HG03565 (cell line): ENCODE results near the gene MYH9.
"Not testable (repeated sequence)": the region's sequence is repeated elsewhere in the genome, so short reads cannot be mapped to it uniquely, and the experiment has no call there.

ENCODE experiments used
- ATAC-seq: cut with Tn5 transposase; IDR thresholded peaks from one replicate; pipeline ENCODE4 v1.9.1; 2021; ENCODE audit warnings: mild to moderate bottlenecking, moderate library complexity; ENCODE audit not compliant: unreplicated experiment

The MYH9 gene

DNA sequence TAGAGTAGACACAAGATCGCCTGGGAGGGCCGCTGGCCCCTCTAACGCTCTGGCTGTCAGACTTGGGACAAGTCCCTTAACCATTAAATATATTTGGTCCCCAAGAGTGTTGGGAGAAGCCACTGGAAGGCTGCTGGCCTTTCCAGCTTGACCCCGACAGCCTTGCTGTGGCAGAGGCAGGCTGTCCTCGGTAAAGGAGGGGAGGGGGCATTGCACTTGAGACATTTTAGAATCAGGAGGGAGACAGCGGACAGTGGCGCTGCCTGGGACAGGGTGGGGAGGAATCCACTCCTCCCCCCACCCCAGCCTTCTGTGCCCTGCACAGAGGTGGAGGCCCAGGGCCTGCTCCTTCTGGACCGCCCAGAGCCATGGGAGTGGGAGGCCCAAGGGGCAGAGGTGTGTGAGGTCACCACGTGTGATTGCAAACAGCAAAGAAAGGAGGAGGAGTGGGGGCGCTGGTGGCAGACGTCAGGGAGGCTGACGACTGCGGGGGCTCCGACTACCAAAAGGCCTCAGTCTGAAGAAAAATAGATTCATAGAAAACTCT is 105.9 kb downstream of the MYH9 start:
- no peak for ATAC-seq

DNA sequence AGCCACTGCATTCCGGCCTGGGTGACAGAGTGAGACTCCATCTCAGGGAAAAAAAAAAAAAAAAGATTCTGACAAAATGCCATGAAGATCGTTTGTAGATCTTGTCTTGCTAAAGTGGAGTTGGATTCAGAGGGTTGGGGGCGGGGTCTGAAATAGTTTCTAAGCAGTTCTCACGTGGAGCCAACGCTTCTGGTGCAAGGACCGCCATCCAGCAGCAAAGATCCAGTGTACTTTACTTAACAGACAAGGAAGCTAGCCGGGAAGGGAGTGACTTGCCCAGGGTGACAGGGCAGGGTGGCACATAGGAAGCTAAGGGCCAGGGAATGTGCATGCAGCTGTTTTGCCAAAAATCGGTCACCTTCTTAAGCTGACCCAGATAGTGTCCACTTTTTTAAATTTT is 107.4 kb downstream of the MYH9 start:
- no peak for ATAC-seq

DNA sequence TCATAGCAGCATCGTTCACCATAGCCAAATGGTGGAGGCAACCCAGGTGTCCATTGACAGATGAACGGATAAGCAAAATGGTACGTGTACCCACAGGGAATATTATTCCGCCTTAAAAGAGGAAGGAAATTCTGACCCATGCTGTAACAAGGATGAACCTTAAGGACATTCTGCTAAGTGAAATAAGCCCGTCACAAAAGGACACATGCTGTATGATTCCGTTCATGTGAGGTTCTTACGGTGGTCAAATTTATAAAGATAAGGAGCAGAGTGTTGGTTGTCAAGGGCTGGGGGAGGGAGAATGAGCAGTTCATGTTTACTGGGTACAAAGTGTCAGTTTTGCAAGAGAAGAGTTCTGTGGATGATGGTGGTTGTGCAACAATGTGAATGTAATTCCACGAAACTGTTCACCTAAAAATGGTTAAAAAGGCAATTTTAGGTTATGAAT is 108.5 kb downstream of the MYH9 start:
- no peak for ATAC-seq

DNA sequence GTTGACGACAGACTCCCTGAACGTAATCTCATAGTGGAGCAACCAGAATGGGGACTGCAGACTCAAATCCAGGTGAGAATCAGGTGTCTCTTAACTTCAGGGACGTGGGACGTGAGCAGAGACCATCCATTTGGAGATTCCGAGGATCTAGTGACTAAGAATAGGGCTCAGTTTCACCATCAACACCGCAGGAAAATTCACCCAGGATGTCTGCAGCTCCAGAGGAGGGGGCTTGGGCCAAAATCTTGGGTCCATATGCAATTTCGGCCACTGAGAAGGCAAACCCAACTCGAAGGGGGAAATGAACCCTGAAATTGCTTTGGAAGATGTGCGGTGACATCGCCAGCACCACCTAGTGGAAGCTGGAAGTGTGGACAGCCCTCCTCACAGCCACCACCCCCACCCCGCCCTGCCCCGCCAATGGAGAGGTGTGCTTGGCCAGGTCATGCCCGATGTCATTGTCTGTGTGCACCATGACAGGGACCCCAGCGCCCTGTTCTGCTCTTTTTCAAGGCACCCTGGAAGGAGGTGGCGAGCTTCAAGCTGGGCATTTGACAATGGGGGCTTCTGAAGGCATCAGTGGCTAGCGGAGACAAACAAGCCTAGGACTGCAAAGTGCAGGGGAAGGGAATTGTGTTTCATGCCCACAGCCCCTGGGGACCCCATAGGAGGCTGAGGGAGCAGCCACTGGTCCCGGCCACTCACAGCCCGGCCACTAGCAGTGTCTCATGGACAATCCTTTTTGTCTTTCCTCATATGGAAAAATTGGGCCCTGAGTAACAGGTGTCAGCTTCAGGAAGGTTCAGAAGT is 110.1 kb downstream of the MYH9 start:
- ATAC-seq, result no peak

DNA sequence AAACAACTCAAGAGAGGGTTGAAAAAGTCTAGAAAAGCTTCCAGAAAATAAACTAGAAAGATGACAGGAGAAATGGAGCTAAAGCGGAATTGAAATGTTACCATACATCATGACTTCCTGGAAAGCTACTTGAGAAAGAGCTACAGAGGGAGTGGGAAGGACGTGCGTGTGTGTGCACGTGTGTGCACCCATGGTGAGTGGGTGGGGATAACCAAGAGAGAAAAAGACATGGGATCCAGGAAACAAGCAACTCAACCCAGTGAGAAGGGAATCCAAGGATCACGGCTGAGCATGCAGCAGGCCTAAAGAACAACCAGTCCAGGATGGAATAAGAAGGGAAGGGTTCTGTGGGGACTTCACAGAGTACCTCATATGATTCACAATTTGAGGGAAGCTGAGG is 113.2 kb downstream of the MYH9 start:
- ATAC-seq, result no peak

DNA sequence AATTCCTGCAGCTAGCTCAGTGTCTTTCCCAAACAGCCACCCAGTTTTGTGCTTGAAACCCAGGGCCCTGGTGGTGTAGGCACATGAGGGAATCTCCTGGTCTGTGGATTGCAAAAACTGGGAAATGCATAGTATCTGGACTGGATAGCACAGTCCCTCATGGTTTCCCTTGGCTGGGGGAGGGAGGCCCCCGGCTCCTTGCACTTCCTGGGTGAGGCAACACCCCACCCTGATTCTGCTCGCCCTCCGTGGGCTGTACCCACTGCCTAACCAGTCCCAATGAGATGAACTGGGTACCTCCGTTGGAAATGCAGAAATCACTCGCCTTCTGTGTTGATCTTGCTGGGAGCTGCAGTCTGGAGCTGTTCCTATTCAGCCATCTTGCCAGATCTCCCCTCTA is 115.8 kb downstream of the MYH9 start:
- not testable (repeated sequence) for ATAC-seq

DNA sequence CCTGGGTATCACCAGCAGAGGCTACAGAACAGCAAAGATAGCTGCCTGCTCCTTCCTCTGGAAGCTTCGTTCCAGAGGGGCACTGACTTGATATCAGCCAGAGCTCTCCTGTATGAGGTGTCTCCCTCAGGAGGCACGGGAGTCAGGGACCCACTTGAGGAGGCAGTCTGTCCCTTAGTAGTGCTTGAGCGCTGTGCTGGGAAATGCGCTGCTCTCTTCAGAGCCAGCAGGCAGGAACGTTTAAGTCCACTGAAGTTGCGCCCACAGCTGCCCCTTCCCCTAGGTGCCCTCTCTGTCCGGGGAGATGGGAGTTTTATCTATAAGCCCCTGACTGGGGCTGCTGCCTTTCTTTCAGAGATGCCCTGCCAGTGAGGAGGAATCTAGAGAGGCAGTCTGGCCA is 116.5 kb downstream of the MYH9 start:
- ATAC-seq, result not testable (repeated sequence)

DNA sequence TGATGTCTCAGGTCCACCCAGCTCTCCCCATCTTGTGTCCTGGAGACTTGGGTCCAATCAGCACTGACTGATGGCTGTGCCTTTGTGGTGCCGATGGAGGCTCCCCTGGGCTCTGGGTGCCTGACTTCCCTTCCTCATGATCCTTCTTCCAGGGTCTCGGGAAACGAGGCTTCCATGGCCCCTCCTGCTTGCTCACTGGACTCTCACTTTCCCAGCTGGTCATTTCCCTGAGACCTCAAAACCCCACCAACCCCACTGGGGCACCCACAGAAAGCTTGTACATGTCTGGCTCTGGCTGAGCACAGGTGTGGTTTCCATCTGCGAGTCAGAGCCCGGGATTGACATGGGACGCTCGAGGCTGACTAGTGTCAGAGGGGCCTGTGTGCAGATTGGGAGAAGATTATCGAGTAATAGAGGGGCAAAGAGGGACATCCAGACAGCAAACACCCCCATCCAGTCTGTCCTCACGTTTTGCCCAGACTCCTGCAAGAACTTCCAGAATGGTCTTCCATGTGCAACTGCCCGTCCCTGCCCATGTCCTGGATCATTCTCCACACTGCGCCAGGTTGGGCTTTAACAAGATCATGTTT is 119.8 kb downstream of the MYH9 start:
- no peak for ATAC-seq

DNA sequence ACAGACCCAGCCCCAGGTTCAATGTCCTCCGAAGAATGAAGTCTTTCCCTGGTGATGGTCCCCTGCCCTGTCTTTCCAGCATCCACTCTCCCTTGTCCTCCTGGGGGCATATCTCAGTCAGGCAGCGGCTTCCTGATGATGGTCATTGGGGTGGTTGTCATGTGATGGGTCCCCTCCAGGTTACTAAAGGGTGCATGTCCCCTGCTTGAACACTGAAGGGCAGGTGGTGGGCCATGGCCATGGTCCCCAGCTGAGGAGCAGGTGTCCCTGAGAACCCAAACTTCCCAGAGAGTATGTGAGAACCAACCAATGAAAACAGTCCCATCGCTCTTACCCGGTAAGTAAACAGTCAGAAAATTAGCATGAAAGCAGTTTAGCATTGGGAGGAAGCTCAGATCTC is 120.7 kb downstream of the MYH9 start:
- no peak for ATAC-seq

DNA sequence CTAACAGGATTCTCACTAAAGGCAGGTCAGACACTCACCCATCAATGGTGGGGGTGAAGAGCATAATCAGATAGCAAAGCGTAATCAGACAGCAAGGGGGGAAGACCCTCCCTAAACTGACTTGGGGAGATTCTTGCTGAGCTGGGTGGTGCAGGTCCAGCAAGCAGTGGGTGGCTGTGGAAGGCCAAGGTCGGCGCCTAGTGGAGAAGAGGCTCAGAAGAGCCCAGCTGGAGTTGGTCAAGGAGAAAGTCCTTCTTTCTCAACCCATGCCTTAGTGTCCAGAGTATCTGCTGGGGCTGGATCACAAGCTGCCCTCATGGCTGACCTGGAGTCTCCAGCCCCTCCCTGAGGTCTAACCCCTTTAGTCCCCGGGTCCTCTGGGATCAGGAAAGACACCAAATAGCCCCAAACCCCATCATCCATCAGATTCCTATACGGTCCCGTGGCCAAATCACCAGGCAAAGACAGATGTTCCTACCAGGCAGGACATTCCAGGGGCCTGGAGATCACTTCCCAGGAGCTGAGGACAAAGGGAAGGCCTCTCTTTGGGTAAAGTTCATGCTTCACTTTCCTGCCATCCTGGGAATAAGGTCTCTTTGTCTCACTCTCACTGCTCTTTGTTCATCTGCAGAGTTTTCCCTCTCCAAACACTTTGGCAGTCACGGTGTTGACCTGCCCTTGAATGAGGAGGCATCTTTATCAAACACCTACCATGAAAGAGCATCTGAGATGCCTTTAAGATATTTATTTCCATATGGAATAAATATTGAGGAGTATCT is 123.7 kb downstream of the MYH9 start:
- ATAC-seq, result not testable (repeated sequence)

DNA sequence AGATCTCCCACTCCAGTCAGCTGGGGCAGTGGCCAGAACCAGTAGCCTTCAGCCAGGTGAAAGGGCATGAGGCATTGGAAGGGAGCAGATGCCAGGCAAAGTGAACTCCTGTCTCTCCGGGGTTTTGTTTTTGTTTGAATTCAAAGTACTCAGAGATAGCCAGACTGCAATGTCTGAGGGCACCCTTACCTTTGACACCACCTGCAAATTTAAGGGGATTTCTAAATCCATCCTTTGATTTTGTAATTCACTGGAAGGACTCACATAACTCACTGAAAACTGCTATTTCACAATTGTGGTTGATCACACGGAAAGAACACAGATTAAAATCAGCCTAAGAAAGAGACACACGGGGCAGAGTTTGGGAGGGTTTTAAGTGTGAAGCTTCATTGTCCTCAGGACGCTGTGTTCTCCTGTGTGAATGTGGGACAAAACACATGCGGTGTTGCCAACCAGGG is 124.5 kb downstream of the MYH9 start:
- ATAC-seq, result not testable (repeated sequence)

DNA sequence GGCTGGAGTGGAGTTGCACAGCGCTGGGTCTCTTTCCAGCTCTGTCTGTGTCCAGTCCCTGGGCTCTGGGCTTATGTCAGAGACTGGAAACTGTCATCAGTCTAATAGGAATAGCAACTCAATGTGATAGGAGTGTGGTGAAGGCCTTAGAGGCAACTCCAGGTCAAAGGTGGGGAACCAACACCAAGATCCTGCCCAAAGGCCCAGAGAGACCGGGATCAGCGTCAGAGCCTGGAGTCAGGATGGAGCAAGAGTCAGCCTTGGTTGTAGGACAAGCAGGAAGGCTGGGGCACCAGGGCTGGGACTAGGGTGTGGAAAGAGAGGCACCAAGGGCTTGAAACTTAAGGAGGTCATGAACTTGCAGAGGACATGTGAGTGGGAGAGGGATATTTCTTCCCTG is 125.5 kb downstream of the MYH9 start:
- ATAC-seq, result not testable (repeated sequence)

DNA sequence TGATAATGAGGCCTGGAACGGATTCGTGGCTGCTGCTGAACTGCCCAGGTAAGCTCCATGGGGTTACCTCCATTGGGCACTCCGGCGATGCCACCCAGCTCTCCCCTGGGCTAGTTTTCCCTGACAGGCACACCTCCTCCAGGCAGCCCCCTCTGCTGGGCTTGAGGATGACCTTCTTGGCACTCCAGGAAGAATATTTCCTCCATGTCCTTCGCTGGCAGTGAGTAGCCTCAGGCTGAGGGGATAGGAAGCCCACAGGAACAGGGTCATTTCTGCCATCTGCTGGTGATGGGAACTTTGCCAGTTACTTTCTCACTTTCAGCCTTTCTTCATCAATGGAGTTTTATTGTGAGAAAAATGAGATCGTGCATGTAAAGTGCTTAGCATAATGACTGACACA is 126.1 kb downstream of the MYH9 start:
- ATAC-seq, result not testable (repeated sequence)

DNA sequence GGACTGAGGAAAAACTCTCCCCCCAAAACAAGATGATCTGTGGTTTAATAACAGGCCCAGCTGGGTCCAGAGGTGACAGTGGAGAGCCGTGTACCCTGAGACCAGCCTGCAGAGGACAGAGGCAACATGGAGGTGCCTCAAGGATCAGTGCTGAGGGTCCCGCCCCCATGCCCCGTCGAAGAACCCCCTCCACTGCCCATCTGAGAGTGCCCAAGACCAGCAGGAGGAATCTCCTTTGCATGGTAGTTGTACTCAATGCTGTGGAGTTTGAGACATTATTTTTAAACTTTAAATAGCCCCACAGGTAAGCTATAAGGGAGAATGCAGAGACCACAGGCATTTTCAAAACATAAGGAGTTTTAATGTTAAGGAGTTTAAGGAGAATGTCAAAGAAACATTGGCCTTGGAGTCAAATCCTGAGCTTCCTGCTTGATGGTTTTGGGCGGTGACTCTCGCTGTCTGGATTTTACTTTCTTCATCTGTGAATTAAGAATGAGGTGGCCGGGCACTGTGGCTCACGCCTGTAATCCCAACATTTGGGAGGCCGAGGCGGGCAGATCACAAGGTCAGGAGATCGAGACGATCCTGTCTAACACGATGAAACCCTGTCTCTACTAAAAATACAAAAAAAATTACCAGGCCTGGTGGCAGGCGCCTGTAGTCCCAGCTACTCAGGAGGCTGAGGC is 128.0 kb downstream of the MYH9 start:
- no peak for ATAC-seq

DNA sequence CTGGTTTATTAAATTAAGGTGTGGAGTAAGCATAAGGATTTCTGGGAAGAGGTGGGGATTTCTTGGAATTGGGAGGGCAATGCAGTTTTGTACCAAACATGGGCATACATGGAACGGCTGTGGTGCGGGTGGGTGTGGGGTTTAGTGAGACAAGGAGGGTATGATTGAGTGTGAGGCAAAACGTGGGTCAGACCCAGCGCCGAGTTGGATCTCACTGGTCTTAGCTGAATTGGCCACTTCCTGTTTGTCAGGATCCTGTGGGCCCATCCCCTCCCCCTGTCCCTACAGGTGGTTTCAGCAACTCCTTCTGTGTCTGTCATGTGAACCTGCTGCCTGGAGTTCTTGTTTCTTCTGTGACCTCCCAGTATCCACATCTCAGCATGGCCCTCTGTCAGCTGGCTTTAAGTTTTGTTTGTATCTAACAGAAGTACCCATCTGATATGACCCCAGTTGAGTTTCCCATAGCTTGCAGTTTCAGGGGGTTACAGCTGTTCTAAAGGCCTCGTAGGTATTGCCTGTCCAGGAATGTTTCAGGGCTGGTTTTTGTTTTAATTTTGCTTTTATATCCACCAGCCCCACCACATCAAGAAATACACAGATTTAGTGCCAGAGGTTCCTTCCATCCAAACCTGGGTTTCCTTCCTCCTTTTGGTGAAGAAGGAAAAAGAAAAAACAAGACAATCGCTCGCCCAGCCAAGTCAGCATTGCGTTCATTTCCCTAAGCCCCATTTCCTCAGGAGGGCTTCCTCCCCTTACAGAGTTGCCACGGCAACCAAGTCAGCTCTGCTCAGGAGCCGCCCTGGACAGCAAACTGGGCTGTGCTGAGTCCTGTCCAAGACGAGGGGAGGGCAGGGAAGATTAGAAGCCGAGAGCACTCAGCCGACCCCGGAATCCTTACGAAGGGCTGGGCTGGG is 128.8 kb downstream of the MYH9 start:
- no peak for ATAC-seq

DNA sequence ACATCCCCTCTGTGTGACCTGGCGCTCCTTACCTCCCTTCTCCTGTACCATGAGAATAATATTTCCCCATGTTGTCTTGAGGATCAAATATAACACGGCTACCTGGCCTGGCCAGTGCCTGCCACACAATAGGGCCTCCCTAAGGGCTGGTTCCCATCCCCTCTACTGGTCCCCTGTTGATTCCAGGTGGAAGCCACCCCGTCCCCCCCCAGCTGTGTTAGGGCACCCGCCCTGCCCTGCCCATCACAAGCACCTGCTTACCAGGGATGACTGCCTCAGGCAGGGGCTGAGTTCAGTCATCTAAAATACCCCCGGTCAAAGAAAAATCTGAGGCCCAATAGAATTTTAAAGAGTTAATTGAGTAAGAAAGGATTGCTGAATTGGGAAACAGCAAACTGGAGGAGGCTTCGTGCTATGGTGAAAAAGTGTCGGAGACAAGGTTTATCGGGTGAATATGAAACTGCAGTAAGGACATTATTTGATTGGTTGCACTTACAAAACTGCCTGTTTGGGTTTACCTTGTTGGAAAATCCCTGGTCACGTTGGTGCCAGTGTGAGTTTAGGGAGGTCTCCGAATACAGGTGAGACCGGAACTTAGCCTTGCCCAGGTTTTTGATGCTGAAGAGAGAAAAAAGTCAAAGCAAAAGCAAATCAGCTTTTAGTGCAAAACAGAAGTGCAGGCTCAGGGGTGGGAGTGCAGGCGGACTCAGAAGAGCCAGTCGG is 129.7 kb downstream of the MYH9 start:
- ATAC-seq, result no peak

DNA sequence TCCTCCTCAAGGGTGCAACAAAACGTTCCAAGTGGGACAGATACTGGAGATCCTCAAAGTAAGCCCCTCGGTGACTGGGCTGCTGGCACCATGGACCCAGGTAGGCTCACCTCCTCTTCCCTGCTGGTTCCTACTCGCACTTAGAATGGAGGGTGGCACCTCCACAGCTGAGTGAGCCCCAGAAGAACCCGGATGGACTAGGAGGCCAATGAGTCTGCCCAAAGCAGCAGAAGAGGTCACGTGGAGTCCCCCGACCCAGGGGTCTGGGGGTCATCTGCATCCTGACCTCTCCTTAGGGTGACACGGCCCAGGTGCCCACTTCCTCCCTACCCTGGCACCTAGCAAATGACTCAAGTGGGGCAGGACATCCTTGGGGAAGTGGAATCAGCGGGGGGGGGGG is 130.5 kb downstream of the MYH9 start:
- no peak for ATAC-seq

DNA sequence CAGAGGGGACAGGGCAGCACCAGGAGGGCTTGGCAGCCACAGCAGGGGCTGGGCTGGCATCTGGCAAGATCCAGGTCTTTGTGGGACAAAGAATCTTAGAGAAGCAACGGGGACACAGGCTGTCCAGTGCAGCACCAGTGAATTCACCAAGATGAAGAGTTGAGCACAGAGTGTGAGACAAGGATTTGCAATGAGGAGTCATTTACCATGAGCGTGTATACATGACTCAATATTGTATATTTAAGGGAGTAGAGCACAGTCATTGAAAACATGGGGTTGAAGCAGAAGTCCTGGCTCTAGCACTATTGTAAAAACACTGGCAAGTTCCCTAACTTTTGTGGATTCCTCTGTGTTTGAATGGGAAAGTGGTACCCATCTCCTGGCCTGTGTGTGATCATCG is 131.3 kb downstream of the MYH9 start:
- ATAC-seq, result no peak

DNA sequence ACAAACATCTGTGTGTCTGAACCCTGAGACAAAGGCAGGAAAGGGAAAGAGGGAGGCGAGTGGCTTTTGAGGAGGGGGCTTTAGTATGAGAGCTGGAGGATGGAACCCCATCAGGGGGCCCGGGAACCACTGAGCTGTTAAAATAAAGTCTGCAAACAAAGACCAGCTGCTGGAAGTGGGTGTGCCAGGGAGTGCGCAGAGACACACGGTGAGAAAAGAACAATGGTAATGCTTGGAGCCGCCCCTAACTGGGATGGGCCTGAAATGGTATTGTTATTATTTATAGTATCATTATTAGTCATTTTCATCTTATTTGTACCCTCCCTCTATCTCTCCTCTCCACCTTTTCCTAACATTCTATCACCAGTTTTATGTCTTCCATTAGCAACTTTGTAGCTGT is 132.2 kb downstream of the MYH9 start:
- ATAC-seq, result not testable (repeated sequence)
